SKM-1 (cell line): ENCODE measurements around the gene DOCK2.
"Not testable (repeated sequence)": the region's sequence is repeated elsewhere in the genome, so short reads cannot be mapped to it uniquely, and the experiment has no call there.

ENCODE experiments used
- DNase-seq: peaks from one replicate; lab custom pipeline; 2025; ENCODE audit not compliant: unreplicated experiment; lab: John Stamatoyannopoulos, UW

DOCK2 gene

DNA sequence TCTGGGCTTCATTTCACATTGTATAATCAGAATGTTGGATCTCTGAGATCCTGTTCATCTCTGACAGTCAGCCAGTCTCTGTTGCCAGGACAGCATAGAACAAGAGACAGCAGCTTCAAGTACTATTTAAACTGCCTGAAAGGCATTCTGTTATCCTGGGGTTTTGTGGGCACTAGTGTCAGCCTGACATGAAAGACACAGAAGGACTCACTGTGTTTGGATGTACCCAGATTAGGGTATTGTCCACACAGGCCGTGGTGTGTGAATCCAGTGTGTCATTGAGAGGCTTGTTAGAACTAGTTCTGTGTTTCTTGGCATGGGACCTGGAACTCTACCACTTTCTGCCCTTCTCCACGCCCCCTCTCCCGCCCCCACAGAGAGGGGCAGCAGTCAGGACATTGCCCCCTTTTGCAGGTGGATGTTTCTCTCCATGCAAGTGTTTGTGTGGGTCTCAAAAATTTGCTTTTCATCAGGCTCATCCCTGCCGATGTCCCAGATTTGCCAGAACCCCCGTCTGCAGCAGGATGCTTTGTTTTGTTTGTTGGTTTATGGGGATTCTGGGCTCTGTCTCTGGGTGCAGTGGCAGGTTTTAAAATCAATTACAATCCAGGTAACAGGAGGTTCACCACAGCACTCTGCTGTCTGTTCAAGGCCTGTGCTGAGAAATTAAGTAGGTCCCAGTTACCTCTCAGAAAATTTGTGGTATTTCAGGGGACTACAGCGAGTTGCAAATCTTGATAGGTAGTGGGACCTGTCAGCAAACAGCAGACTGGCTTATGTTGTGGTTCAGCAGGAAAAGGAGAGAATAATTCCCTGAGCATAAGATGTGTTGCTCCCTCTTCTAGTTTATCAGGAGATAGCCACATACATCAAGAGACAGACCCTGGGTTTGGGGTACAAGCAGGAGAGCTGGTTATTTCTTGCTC is 144.6 kb downstream of the DOCK2 start:
- no peak for DNase-seq

DNA sequence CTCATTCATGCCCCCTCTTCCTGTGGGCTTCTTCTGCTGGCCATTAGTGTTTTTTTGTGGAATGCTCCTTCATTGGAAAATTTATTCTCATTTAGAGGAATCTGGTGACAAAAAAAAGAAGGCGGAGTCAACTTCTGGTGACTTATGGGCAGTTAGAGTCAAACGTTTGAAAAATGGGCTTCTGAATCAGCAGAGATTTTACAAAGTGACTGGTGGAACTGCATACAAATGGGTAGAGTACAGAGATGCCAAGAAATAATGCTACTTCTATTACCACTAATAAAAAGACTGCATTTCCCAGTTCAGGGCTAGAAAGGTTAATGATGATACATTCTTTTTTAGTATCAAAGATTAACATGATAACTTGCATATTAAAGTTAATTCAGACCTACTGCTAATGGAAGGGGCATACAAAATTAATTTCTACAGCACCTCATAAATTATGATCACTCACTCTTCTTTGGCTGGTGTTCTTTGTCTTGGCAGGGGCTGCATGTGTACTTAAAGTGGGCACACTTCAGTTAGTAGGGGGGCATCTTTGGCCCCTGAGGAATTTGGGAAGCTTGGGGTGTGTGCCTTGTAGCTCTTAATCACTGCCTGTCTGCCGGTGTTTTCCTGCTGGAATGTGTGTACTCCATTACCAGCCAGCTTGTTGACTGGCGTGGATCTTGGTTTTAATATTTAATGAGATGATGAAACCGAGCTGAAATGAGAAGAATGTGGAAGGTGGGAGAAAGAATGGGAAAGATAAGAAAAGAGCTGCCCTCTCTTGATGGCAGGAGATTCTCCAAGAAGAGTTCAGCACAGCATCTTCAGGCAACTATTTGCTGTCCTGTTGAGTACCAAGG is 148.9 kb downstream of the DOCK2 start:
- DNase-seq: no peak

DNA sequence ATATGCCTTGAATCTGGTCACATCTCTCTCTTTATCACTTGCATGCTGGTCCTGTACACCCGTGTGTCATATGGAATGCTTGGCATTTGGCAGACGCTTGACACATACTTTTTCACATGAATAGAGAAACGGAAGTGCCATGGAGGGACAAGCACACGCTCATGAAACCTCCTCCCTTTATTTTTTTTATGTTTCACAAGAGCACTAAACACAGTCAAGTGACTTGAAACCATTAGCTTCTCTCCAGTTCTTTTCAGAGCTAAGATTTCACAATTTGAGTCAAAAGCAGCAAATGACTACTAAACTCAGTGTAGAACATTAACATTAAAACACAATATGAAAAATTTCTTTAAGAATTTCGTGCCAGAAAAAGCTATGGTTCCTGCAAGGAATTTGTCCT is 151.1 kb downstream of the DOCK2 start:
- DNase-seq: no peak

GRCh38 chr5:169789417-169789940 is 152.4 kb downstream of the DOCK2 start:
- no peak for DNase-seq

GRCh38 chr5:169791251-169791650 is 154.2 kb downstream of the DOCK2 start:
- no peak for DNase-seq

GRCh38 chr5:169795338-169795737 is 158.3 kb downstream of the DOCK2 start:
- DNase-seq: no peak

GRCh38 chr5:169796731-169797130 is 159.7 kb downstream of the DOCK2 start:
- no peak for DNase-seq

DNA sequence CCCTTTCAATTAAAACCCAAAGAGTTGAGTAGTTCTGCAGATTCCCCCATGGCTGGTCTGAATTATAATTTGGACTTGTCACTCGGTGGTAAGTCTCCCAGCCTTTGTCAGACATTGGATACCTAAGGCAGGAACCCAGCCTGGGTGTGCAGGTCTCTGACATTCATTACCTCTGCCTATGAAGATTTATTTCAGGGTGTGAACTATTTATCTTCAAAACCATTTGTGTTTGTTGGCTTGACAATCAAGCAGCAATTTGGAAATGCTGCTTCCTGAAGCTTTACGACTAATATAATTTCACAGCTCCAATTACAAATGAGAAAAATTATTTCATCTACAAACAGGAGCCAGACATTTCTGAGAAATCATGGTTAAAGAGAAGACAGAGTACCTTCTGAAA is 160.5 kb downstream of the DOCK2 start:
- DNase-seq: no peak

DNA sequence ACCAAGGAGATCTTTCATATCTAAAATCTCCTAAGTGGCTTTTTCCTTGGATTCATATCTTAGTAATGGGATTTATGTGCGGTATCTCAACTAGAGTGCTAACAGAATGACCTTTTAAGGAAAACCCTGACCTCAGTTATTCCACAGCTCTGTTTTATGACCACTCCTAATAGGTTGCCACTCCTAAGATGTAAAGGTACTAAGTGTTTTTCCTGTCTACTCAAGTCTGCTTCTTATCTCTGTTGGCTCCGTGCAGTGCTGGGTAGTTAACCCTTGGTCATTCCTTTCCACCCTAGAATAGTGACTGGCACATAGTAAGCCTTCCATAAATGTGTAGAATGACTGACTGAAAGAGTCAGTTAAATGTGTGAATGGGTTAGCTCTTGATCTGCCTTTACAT is 161.4 kb downstream of the DOCK2 start:
- no peak for DNase-seq

- no peak for DNase-seq
Observed at GRCh38 chr5:169798906-169799660, 162.0 kb downstream of the DOCK2 start.

DNA sequence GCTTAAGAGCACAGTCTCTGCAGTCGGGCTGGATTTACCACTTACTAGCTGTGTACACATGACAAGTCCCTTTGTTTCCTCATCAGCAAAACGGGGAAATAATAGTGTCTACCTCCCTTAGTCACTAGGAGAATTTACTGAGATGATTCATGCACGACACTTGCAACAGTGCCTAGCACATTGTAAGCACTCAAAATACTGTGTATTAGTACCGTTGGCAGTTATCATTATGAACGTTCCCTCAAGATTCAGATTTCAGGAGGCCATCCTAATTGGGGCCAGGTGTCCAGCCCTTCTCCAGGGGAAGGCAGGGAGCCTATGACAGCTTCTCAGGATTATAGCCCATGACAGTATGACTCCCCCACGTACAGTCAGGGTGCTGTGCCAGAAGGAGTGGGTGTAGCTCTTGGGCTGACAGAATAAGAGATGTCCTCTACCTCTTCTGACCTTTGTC is 164.3 kb downstream of the DOCK2 start:
- peak; percentile 22 for DNase-seq

DNA sequence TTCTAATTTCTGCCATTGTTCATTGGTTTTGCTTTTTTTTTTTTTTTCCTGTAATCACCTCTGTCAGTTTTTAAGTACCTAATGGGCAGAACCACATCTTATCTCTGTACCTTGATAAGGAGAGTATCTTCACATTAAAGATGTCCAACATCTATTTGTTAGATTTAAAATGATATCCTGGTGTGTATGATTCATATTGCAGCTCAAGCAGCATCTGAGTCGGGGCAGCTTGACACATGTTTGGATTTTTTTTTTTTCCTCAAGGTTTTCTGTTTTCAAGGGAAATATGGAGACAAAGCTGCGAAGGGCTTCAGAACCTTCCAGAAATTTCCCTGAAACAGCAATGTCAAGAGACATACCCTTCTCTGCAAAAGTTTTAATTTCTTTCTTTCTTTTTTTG is 164.7 kb downstream of the DOCK2 start:
- no peak for DNase-seq

GRCh38 chr5:169803077-169803981 is 166.3 kb downstream of the DOCK2 start:
- peak; percentile 71 for DNase-seq

- DNase-seq: no peak
Observed at GRCh38 chr5:169804861-169805260, 167.8 kb downstream of the DOCK2 start.

- no peak for DNase-seq
Observed at GRCh38 chr5:169805527-169805934, 168.5 kb downstream of the DOCK2 start.

DNA sequence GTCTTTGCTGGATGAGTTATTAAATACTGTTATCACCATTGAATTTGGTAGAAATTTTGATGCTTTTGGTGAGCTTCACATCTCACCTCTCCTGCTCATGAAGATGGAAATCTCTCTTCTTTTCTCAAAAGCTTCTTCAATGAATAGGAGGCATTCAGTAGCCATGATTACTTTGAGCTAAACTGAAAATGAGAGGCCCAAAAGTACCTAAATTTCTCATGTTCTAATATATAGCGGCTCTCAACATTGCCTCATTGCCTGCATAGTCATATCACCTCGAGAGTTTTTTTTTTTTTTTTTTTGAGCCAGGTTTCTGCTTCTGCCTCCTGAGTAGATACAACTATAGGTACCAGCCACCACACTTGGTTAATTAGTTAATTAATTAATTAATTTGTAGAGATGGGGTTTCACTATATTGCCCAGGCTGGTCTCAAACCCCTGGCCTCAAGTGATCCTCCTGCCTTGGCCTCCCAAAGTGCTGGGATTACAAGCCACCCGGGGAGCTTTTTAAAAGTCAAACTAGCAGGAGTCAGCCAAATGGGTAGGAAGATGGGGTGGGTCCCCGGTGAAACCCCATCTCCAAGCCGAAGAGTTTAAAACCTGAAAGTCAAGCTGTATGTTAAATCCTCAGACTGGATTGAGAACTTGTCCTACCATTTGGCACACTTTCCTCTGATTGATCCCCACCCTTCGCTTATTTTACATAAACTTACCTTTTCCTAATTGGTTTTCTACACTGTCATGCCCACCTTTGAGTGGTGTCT is 169.0 kb downstream of the DOCK2 start:
- DNase-seq: no peak

DNA sequence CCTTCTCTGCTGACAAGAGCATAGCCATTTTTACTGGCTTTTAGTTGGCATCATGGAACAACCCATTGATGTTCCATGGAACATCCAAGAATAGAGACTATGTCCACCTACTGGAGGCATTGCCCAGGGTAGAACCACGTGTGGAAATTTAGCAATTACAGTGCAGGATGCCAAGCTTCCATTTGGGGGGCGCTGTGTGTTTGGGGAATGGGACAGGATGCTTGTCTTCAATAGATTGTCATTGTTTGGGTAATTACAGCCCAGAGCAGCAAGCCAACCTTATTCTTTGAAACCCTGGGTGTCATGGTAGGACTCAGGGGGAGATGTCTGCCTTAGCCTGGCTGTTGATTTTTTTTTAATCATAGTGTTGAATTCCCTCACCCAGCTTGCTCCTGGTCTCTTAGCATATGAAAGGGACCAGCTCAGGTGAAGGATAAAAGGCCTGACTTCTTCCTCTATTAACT is 171.1 kb downstream of the DOCK2 start:
- no peak for DNase-seq

DNA sequence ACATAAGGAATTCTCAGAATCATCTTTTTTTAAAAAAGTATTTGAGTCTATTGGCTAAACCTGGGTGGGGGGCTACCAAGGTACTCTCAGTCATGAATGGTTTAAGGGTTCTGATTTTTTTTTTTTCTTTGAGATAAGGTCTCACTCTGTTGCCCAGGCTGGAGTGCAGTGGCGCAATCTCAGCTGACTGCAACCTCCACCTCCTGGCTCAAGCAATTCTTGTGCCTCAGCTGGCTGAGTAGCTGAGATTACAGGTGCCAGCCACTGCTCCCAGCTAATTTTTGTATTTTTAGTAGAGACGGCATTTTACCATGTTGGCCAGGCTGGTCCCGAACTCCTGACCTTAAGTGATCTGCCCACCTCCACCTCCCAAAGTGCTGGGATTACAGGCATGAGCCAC is 171.8 kb downstream of the DOCK2 start:
- DNase-seq: not testable (repeated sequence)

DNA sequence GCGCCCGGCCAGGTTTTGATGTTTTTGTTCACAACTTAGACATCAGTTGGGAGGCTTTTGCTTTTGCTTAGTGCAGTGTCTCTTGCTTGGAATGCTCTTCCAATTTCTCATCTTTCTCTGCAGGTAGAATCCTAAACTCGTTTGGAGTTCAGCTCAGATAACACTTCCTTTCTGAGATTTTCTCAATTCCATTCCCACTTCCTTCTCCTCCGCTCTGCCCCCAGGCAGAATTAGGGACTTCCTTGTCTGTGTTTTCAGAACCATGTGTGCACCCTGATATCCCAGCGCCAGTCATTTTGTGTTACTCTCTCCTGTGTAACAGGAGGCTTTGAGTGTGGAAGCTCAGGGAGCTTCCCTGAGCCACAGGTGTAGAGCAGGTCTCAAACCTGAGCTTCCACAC is 172.2 kb downstream of the DOCK2 start:
- DNase-seq: no peak
